HG02623 (cell line): ENCODE data around the gene KCNH1.

Source experiments
- ATAC-seq: cut with Tn5 transposase; IDR thresholded peaks from one replicate; pipeline ENCODE4 v1.9.1; 2021; ENCODE audit warnings: moderate library complexity; ENCODE audit not compliant: unreplicated experiment

The KCNH1 gene

GRCh38 chr1:210882414-210883221, 251.3 kb downstream of the KCNH1 start:
- no peak for ATAC-seq

DNA sequence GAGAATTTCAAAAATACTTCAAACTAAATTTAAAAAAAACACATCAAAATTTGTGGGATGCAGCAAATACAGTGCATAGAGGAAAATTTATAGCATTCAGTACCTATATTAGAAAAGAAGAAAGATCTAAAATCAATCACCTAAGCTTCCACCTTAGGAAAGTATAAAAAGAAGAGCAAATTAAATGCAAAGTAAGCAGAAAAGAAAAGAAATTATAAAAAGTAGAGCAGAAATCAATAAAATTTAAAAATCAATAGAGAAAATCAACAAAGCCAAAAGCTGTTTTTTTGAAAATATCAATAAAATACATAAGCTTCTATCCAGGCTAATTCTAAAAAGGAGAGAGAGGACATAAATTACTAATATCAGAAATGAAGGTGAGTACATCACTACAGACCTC, 255.4 kb downstream of the KCNH1 start:
- ATAC-seq = no peak

DNA sequence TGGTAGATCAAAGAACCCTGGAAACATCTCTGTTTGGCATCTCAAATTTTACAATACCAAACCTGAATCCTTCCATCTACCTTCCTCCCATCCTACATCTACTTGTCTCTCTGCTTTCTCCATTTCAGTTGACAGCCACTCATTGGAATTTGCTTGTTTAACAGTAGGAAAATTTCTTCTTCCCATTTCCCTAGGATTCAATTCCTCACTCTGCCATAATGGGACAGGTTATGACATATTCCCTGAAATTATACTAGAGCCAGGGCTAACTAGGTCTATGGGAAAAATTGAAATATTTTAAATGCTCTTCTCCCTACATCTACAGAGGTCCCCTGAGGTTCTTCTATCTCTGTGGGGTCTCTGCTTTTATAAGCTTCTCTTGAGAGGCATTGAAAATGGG, 257.7 kb downstream of the KCNH1 start:
- ATAC-seq = no peak

DNA sequence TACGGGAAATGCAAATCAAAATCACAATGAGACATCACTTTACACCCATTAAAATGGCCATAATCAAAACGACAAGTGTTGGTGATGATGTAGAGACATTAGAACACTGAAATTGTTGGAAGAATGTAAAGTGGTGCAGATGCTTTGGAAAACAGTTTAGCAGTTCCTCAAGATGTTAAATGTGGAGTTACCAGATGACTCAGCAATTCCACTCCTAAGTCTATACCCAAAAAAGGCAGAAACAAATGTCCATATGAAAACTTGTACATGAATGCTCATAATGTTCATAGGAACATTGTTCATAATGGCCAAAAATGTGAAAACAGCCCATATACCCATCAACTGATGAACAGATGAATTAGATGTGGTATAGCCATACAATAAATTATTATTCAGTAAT, 267.4 kb downstream of the KCNH1 start:
- no peak for ATAC-seq

DNA sequence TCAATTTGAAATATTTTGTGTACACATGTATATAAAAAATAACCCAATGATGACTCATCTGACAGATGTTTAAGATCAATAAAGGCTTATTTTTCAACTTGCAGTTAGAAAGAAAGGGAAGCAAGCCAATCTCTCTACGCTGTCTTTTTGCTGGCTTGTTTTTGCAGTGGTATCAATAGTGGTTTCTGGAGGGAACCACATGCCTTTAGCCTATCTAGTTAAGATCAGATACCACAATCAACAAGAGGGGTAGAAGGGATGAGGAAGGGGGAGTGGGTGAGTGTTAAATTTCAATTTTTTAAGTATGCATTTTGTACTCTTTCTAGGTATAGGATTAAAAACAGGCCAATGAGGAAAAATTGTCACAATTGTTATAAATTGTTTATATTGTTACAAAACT, 276.2 kb downstream of the KCNH1 start:
- no peak for ATAC-seq

- ATAC-seq = no peak
Observed at GRCh38 chr1:210857146-210857663, 276.7 kb downstream of the KCNH1 start.

DNA sequence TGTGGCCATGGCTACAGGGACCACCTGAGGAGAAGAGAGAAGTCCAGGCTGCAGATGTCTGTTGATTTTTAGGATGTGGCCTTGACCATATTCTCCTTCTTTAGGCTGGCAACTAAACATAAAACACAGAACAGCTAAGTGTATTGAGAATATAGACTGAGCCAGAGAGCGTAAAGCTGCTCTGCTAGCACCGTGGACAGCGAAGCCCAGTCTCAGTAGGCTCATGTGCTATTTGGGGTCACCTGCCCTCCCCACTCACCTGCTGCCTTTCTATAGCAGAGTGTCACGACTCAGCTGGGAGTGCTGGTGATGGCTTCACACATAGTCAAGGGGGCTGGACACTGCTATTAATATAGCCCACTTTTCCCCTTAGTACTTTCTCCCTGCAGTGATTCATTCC, 278.5 kb downstream of the KCNH1 start:
- no peak for ATAC-seq

DNA sequence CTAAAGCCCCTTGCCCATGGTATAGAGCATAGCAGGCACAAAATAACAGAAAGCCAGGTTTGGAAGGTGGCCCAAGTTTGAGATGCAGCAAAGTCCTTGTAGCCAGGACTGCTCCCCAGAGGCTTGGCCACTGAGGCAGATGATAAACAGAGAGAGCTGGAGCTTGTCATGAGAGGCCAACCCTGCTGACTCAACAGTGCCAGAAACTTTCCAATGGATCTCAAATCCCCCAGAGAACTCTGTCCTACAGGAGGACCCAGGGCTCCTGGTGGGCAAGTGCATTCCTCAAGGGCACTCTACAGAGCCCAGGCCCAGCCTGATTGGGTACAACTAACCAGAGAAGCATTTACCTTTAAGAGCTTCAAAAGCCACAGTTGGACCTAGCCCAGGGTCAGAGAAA, 280.7 kb downstream of the KCNH1 start:
- no peak for ATAC-seq

DNA sequence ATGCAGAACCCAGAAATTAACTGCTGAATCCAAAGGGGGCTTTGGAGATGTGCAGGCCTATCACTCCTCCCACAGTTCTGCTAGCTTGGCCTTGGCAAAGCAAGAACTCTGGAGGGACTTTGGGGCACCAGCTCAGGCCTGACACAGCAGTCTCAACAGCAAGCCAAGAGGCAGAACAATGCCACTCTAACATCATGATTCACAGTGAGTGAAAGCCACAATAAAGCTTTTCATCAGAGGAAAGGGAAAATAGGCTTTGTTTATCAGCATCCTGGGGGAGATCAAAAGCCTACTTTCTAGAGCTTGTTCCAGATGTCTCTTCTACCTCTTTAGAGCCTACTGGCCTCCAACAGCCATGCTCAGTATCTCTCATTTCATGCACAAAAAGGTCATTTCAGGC, 283.4 kb downstream of the KCNH1 start:
- ATAC-seq = no peak

DNA sequence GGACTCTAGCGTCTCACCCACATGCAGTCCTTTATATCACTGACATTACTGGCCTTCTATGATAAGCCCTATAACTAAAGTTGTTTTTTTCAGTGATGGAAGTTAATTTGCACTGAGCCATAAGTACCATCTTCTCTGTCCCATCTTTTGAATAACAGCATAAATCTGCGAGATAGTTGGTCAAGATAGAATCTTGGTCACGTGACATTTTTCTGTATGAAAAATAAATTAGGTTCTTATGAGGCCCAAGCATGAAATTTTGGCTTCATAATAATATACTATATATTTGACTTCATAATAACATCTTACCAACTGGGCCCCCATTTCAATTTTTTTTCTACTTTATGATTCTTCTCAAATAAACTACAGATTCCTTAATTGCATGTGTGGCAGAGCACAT, 285.5 kb downstream of the KCNH1 start:
- ATAC-seq = no peak

DNA sequence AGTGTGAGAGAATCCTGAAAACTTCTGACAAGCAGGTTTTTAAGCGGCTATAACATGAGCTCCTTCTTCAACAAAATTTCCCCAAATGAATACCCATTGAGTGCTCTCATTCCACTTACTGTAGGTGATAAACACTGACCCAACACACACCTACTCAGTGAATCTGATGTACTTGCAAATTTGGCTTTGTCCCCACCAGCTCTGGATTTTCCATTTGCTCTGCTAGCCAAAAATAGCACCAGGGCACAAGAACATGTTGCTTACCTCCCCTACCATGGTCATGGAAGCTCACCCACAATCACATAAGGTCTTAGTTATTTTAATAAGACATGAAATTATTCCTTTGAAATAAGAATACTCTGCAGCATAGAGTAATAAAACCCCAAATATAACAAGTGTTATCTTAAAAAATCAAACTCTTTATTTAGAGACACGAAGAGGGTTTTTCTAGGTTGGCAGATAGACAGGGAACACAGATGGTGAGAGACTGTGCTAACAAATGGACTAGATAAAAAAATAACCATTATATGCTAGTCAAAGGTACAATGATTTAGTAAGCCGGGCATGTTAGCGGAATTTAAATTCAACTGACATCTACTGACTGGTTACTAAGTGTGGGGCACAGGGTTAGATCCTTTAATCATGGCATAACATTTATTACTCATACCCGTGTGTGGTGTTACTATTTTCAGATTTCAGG, 291.9 kb downstream of the KCNH1 start:
- ATAC-seq = no peak

DNA sequence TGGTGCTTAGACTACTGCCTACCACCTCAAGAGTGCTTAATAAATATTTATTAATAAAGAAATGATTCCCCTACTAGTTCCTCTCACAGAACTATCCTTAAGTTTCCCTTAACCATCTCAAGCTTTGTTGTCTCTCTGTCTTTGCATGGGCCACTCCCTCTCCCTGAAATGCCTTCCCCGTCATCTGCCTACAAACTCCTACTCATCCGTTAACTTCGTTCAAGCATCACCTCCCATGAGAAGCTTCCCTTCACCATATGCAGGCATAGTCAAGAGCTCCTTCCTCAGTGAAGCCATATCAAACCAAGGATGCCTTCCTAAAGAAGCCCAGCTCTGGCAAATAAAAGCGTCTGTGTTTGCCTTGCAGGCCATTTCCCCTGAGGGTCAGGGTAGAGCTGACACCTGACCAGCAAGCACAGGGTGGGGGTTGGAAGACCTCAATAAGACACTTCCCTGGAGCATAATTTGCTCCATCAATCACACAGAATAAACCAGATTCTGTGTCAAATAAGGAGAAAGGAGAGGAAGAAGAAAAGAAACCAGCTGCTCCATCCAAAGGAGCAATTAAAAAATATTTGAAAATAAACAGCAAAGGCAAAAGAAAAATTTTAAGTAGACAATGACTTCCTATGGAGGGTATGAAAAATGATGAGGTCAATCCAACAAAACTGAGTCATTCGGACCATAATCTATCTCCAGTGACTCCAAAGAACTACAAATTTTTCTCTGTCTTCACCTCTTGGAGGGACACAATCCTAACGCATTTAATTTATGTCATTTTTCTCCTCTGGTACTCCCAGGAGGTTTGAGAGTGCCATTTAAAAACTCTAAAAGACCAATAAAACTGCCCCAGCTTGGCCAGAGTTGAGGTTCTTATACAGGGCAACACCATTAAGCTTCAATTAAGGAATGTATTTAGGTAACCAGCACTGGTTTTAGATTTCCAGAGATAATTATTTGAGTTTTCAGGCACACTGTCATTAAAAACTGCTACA, 303.6 kb downstream of the KCNH1 start:
- ATAC-seq = no peak

GRCh38 chr1:210828996-210829596, 304.9 kb downstream of the KCNH1 start:
- no peak for ATAC-seq

DNA sequence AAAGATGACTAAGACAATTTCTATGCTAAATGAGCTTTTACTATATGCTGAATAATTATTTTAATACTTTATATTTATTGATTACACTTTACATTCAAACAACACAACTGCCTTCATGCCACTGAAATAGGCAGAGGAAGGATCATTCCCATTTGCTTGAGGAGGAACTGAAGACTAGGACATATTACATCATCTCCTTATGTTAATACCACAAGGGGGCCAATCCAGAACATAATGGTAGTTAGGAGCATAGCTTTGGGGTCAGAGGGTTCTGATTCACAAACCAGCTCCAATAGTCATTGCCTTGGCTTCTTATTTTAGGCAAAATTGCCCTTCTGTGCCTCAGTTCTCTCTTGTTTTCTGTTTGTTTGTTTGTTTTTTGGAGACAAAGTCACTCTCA, 306.5 kb downstream of the KCNH1 start:
- no peak for ATAC-seq

DNA sequence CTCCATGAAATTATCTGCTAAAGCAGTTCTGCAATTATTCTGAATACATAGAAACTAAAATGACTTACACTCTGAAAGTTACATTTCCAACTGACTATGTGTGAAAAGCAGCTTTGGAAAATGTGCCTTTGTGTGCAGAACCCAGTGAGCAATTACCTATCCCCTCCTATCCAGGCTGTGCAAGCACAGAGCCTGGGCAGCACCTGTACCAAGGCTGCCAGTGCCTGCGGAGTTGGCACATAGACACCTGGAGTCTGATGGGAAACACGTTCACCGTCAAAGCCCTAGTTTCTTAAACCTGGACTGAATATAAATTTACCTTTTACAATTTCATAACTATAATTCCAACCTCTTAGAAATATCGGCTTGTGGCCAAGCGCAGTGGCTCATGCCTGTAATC, 307.3 kb downstream of the KCNH1 start:
- ATAC-seq = no peak

DNA sequence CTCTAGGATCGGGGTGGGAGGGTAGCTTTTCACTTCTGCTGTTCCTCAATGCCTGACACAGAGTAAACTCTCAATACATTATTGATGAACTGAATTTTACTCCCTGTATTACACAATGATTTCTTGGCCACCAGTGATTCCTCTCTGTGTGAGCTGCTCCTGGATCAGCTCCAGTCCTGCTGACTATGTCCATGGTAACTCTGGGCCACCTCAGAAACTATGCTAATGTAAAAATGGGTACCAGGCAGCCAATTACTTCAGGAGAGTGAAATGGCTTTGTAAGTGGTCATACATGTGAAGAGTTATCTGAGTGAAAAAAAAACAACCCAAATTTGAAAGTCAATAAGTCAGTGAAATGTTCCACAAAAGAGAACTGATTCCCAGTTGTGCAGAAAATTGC, 311.0 kb downstream of the KCNH1 start:
- no peak for ATAC-seq

GRCh38 chr1:210822241-210822640, 311.7 kb downstream of the KCNH1 start:
- ATAC-seq = no peak

DNA sequence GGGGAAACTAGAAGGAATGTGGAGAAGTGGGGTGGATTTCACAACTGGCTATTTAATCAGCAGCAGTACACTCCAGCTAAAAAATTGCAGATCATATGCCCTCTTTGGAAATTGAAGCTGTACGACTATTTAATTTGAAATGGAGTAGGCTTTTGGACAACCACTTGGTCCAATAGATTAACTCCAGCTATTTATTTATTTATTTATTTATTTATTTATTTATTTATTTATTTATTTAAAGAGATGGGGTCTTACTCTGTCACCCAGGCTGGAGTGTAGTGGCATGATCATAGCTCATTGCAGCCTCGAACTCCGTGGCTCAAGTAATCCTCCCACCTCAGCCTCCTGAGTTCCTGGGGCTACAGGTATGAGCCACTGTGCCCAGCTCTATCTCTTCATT, 312.3 kb downstream of the KCNH1 start:
- ATAC-seq = no peak

GRCh38 chr1:210819266-210819665, 314.7 kb downstream of the KCNH1 start:
- ATAC-seq = no peak

DNA sequence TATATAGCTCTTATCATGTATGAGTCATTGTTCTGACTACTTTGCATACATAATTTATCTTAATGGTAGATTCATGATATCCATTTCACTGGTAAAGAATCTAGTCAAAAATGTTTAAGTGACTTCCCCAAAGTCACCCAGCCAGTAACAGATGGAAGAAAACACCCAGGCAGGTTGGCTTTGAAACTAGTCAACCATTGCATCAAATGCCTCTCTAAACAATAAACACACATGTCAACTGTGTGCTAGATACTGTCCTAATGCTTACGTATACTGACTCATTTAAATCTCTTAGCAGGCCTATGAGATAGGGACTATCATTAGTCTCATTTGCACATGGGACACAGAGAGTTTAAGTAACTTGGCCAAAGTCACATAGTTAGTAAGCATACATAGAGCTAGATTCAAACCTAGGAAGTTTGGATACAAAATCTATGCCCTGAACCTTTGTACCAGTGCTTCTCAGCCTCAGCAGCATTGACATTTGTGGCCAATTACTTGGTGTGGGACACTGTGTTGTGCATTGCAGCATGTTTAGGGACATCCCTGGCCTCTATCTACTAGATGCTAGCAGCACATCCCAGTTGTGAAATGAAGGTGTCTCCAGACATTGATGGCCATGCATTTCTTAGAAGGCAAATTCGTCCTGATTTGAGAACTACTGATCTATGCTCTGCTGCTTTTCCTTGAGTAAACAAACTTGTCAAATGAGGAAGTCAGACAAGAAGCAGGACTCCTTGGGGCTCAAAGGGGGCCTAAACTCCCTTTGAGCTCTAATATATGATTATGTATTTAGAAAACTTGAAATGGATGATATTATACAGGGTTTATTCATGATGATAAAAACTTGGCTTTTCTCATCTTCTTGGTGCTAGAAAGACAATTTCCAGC, 316.3 kb downstream of the KCNH1 start:
- no peak for ATAC-seq
